Esophagus squamous epithelium (tissue), 4 donors: ENCODE measurements around the gene ZBTB4.

Source experiments
- CTCF ChIP-seq, 6 experiments: fragments of 450-650 bp in 4 of 6; fragments of 200-600 bp in 2 of 6; sonication (generic) in 2 of 6; IDR thresholded peaks; one replicate each; pipeline ENCODE4 v1.5.1; 2016 to 2019; ENCODE audit warnings: antibody characterized with exemption in 6 of 6, mild to moderate bottlenecking in 4 of 6, moderate library complexity in 4 of 6
- POLR2A ChIP-seq, 4 donors: fragments of 450-650 bp; IDR thresholded peaks; one replicate each; pipeline ENCODE4 v1.6.1; 2017; ENCODE audit warnings: antibody characterized with exemption in 4 of 4, mild to moderate bottlenecking in 4 of 4, moderate library complexity in 3 of 4

- TF ChIP-seq CTCF (IDR thresholded peaks at IDR 0.05) (no peak), POLR2A (IDR thresholded peaks at IDR 0.05) (no peak)
Observed at GRCh38 chr17:7528842-7529241, 49.4 kb upstream of the ZBTB4 start.
